ENCODE results near the gene LSAMP.

- TF ChIP-seq CTCF (IDR thresholded peaks at IDR 0.05) (no peak), POLR2A (IDR thresholded peaks at IDR 0.05) (no peak), POLR2AphosphoS5 (IDR thresholded peaks at IDR 0.05; ENCODE audit: insufficient read depth in 1 of 2, low read depth in 1 of 2) (no peak)
Observed at GRCh38 chr3:116040152-116040551, 405.1 kb downstream of the LSAMP start.
